ENCODE results near the gene GAPVD1. TPM values are rescaled to one million over a fixed set of nuclear protein-coding genes. Genes with fewer than 3 reads are reported as not detected.

GAPVD1 gene
- total and polyA plus RNA-seq, 2 of the 13 experiments (the other 11 are each of a cell fraction or from before 2014, with no cell fraction given): 11.1 to 33.2 TPM

DNA sequence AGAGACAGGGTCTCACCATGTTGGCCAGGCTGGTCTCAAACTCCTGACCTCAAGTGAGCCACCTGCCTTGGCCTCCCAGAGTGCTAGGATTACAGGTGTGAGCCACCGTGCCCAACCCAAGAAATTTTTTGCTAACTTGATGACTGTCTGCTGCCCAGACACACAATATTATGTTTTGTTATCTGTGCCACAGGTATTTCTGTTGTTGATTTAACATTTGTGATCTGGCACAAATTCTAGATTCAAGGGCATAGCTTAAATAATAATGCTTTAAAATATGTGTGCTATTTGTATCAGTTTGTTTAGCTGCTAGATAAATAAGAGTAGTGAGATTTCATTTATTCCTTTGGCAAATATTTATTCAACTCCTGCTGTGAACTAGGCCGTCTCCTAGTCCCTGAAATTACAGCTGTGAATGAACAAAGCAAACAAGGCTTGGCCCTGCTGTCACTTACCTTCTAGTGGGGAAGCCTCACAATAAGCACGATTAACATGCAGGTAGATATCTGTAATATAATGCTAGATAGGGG lies 35.3 kb downstream of the GAPVD1 start (continued):
- peak; percentile 64 for TF ChIP-seq HNF1A (IDR thresholded peaks at IDR 0.05; ENCODE audit: low read depth)
- TF ChIP-seq HNF1A (CRISPR knock-in tag; IDR thresholded peaks at IDR 0.05; ENCODE audit: borderline replicate concordance): peak; percentile 87; the same call in 1 of the 2 replicates
- no peak for TF ChIP-seq JUND (CRISPR knock-in tag; IDR thresholded peaks at IDR 0.05)
- no peak for TF ChIP-seq ARHGAP35 (CRISPR knock-in tag; IDR thresholded peaks at IDR 0.05; ENCODE audit: borderline replicate concordance)
- no peak for TF ChIP-seq NR1H2 (CRISPR knock-in tag; IDR thresholded peaks at IDR 0.05; ENCODE audit: borderline replicate concordance, low read depth)
- TF ChIP-seq, protein P1, sequence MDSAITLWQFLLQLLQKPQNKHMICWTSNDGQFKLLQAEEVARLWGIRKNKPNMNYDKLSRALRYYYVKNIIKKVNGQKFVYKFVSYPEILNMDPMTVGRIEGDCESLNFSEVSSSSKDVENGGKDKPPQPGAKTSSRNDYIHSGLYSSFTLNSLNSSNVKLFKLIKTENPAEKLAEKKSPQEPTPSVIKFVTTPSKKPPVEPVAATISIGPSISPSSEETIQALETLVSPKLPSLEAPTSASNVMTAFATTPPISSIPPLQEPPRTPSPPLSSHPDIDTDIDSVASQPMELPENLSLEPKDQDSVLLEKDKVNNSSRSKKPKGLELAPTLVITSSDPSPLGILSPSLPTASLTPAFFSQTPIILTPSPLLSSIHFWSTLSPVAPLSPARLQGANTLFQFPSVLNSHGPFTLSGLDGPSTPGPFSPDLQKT (CRISPR knock-in tag; IDR thresholded peaks at IDR 0.05; ENCODE audit: borderline replicate concordance): no peak
- TF ChIP-seq ZNF639 (CRISPR knock-in tag; conservative IDR thresholded peaks at IDR 0.05): no peak
- TF ChIP-seq, protein P2, sequence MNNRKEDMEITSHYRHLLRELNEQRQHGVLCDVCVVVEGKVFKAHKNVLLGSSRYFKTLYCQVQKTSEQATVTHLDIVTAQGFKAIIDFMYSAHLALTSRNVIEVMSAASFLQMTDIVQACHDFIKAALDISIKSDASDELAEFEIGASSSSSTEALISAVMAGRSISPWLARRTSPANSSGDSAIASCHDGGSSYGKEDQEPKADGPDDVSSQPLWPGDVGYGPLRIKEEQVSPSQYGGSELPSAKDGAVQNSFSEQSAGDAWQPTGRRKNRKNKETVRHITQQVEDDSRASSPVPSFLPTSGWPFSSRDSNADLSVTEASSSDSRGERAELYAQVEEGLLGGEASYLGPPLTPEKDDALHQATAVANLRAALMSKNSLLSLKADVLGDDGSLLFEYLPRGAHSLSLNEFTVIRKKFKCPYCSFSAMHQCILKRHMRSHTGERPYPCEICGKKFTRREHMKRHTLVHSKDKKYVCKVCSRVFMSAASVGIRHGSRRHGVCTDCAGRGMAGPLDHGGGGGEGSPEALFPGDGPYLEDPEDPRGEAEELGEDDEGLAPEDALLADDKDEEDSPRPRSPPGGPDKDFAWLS (CRISPR knock-in tag; IDR thresholded peaks at IDR 0.05; ENCODE audit: borderline replicate concordance): no peak
- TF ChIP-seq PLSCR1 (CRISPR knock-in tag; IDR thresholded peaks at IDR 0.05; ENCODE audit: borderline replicate concordance): no peak
- TF ChIP-seq, protein P3, sequence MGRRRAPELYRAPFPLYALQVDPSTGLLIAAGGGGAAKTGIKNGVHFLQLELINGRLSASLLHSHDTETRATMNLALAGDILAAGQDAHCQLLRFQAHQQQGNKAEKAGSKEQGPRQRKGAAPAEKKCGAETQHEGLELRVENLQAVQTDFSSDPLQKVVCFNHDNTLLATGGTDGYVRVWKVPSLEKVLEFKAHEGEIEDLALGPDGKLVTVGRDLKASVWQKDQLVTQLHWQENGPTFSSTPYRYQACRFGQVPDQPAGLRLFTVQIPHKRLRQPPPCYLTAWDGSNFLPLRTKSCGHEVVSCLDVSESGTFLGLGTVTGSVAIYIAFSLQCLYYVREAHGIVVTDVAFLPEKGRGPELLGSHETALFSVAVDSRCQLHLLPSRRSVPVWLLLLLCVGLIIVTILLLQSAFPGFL (CRISPR knock-in tag; IDR thresholded peaks at IDR 0.05): no peak
- no peak for TF ChIP-seq ZNF451 (CRISPR knock-in tag; IDR thresholded peaks at IDR 0.05)
- TF ChIP-seq, protein P4, sequence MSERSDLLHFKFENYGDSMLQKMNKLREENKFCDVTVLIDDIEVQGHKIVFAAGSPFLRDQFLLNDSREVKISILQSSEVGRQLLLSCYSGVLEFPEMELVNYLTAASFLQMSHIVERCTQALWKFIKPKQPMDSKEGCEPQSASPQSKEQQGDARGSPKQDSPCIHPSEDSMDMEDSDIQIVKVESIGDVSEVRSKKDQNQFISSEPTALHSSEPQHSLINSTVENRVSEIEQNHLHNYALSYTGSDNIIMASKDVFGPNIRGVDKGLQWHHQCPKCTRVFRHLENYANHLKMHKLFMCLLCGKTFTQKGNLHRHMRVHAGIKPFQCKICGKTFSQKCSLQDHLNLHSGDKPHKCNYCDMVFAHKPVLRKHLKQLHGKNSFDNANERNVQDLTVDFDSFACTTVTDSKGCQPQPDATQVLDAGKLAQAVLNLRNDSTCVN (CRISPR knock-in tag; IDR thresholded peaks at IDR 0.05; ENCODE audit: borderline replicate concordance): peak; percentile 32; the same call in 1 of the 2 replicates
- no peak for TF ChIP-seq SMYD3 (CRISPR knock-in tag; IDR thresholded peaks at IDR 0.05)
- TF ChIP-seq, protein P5, sequence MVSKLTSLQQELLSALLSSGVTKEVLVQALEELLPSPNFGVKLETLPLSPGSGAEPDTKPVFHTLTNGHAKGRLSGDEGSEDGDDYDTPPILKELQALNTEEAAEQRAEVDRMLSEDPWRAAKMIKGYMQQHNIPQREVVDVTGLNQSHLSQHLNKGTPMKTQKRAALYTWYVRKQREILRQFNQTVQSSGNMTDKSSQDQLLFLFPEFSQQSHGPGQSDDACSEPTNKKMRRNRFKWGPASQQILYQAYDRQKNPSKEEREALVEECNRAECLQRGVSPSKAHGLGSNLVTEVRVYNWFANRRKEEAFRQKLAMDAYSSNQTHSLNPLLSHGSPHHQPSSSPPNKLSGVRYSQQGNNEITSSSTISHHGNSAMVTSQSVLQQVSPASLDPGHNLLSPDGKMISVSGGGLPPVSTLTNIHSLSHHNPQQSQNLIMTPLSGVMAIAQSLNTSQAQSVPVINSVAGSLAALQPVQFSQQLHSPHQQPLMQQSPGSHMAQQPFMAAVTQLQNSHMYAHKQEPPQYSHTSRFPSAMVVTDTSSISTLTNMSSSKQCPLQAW (CRISPR knock-in tag; IDR thresholded peaks at IDR 0.05): no peak
